IPS-15b (cell line): Measurements from ENCODE around the gene TNRC6C.
"Not testable (repeated sequence)": the region's sequence is repeated elsewhere in the genome, so short reads cannot be mapped to it uniquely, and the experiment has no call there.

ENCODE experiments used
- H3K27me3 ChIP-seq: one replicate; pipeline ENCODE4 v1.6.1; 2013; ENCODE audit warnings: low read length; ENCODE audit not compliant: control insufficient read depth, insufficient read depth
- H3K36me3 ChIP-seq: one replicate; pipeline ENCODE4 v1.6.1; 2013; ENCODE audit warnings: low read length; ENCODE audit not compliant: control insufficient read depth, insufficient read depth
- H3K4me1 ChIP-seq: one replicate; pipeline ENCODE4 v1.6.1; 2013; ENCODE audit warnings: mild to moderate bottlenecking, low read length; ENCODE audit not compliant: control insufficient read depth, insufficient read depth
- H3K4me3 ChIP-seq: one replicate; pipeline ENCODE4 v1.5.1; 2013; ENCODE audit warnings: low read depth, low read length
- H3K9ac ChIP-seq: one replicate; pipeline ENCODE4 v1.6.1; 2013; ENCODE audit warnings: low read depth, mild to moderate bottlenecking, low read length
- H3K9me3 ChIP-seq: one replicate; pipeline ENCODE4 v1.6.1; 2013; ENCODE audit warnings: mild to moderate bottlenecking, low read length; ENCODE audit not compliant: control insufficient read depth, insufficient read depth

Gene TNRC6C

DNA sequence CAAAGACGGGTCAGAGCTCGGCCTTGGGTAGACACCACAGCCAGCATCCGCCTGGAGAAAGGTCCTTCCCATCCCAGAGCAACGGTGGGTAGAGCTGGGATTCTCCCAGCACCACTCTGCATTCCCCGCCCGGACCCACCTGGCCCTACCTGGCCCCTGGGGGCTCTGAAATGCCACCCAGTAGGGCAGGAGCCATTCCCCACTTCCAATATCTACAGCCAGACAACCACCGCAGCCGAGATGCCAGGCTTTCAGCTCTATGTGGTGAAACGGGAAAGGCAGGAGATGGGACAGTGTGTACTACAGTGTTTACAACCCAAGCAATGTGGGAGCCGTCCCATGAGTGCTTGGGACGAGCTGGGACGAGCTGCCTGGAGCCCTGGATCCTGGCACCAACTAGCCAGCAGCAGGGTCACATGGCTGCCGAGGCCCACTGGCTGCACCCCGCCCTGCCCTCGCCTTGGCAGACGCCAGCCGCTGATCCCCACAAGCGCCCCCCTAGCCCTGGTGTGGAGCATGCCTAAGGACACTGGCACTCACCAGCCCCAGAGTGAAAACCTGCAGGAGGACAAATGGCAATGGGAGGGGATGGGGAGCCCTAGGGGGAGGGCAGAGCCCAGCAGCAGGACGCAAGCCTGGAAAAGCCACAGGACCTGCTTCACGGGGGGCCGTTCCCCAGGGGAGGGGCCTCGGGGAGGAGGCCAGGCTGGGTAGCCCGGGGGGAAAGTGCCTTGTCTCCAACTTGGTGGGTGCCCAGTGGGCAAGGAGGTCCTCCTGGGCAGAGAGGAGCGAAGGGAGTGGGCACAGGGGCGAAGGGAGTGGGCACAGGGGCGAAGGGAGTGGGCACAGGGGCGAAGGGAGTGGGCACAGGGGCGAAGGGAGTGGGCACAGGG, 156.6 kb downstream of the TNRC6C start:
- Histone ChIP-seq H3K4me3 (no peak overlapping the region), H3K4me1 (no peaks in the 10 kb centered on the region), H3K9me3 (no peaks in the 10 kb centered on the region), H3K27me3 (no peaks in the 10 kb centered on the region), H3K36me3 (peaks cover 19% of the 10 kb centered on the region), H3K9ac (no peak overlapping the region)

DNA sequence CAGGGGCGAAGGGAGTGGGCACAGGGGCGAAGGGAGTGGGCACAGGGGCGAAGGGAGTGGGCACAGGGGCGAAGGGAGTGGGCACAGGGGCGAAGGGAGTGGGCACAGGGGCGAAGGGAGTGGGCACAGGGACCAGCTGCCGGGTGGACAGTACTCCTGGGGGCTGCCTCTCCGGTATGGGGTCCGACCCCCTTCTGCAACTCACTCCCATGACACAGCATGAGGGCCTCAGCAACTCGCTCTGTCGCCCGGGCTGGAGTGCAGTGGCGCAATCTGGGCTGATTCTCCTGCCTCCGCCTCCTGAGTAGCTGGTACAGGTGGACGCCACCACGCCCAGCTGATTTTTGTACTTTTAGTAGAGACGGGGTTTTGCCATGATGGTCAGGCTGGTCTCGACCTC, 157.3 kb downstream of the TNRC6C start:
- H3K9me3 ChIP-seq, H3K4me1 ChIP-seq, H3K9ac ChIP-seq, H3K4me3 ChIP-seq, H3K27me3 ChIP-seq: not testable (repeated sequence)
- H3K36me3 ChIP-seq: peaks cover 16% of the 10 kb centered on the region

DNA sequence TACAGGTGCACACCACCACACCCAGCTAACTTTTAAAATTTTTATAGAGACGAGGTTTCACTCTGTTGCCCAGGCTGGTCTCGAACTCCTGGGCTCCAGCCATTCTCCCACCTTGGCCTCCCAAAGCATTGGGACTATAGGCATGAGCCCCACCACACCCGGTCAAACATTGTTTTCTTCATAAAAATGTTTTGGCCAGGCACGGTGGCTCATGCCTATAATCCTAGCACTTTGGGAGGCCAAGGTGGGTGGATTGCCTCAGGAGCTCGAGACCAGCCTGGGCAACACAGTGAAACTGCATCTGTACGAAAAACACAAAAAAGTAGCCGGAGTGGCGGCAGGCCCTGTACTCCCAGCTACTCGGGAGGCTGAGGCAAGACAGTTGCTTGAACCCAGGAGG, 157.9 kb downstream of the TNRC6C start:
- H3K4me3 ChIP-seq: no peak overlapping the region
- H3K4me1 ChIP-seq: no peaks in the 10 kb centered on the region
- no peaks in the 10 kb centered on the region for H3K9me3 ChIP-seq
- H3K9ac ChIP-seq: no peak overlapping the region
- no peaks in the 10 kb centered on the region for H3K27me3 ChIP-seq
- peaks cover 19% of the 10 kb centered on the region for H3K36me3 ChIP-seq

DNA sequence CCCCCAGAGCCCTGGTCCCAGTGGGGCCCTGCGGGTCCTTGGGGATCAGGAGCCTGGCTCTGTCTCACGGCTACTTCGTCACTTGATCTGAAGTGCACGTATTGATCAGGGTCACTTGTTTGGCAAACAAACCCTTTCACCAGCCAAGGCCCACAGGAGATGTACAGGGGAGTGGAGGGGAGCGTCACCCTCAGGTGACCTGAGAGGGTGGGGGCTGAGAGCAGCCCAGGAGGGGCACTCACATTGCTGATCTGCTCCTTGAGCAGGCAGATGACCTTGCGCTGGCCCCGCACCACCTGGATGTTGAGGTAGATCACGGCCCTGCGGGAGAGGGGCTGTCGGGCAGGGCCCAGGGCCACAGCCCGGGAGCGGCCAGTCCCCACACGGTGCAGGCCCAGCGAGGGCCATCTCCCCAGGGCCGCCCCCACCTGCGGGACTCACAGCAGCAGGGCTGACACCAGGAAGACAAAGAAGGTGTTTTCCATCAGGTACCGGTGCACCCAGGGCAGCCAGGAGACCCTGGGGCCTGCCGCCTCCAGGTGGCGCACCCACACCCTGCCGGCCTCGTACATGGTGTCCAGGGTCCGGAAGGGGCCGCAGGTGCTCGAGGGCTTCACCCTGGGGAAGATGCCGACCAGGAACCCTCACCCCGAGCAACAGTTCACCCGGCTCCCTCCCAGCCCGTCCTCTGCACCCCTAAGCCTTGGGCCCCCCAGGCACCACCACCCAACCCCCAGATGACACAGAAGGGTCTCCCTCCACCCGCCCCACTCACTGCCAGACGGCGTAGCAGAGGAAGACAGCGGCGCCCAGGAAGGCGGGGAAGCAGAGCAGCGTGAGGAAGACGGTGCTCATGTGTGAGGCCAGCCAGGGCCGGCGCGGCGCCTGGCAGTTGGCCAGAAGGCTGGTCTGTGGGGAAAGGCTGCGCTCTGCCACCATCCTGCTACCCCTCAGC, 158.8 kb downstream of the TNRC6C start:
- Histone ChIP-seq H3K36me3 (peaks cover 22% of the 10 kb centered on the region), H3K9ac (no peak overlapping the region), H3K27me3 (no peaks in the 10 kb centered on the region), H3K4me3 (no peak overlapping the region), H3K9me3 (no peaks in the 10 kb centered on the region), H3K4me1 (no peaks in the 10 kb centered on the region)

DNA sequence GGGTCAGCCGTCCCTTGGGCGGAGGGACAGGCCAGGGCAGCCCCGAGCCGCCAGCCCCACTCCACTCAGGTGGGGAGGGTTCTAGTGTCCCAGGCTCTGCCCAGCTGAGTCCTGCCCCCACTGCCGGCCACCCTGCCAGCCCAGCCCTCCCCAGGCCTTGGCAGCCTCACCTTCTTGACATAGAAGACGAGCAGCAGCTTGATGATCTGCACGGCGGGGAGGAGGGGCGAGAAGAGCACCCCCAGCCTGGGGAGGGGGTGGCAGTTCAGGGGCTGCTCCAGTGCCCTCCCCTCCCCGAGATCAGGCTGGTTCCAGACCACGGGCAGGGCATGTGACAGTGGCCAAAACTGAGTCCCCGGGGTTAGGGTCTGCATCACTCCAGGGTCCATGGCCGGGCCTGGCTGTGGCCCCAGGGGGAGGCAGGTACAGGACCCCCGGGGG, 160.3 kb downstream of the TNRC6C start:
- no peaks in the 10 kb centered on the region for H3K4me1 ChIP-seq
- no peaks in the 10 kb centered on the region for H3K27me3 ChIP-seq
- H3K9me3 ChIP-seq: no peaks in the 10 kb centered on the region
- H3K36me3 ChIP-seq: peaks cover 36% of the 10 kb centered on the region
- no peak overlapping the region for H3K4me3 ChIP-seq
- H3K9ac ChIP-seq: no peak overlapping the region

DNA sequence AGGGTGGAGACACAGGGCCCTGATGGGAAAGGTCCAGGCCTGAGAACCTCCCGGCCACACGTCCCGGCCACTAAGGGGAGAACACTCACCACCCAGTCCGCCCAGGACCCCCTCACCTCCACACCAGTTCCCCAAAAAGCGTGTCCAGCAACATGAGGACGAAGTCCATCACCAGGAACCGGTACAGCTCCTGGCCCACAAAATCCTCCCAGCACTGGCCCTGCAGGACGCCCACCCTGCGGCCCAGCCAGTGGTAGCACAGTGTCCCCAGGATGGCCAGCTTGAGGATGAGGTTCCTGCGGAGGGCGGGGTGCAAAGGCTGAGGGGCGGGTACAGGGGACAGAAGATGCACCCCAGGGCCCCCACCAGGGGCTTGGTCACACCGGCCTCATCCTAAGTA, 162.0 kb downstream of the TNRC6C start:
- no peak overlapping the region for H3K4me3 ChIP-seq
- H3K36me3 ChIP-seq: peaks cover 33% of the 10 kb centered on the region
- H3K9ac ChIP-seq: no peak overlapping the region
- no peaks in the 10 kb centered on the region for H3K4me1 ChIP-seq
- H3K9me3 ChIP-seq: no peaks in the 10 kb centered on the region
- no peaks in the 10 kb centered on the region for H3K27me3 ChIP-seq

DNA sequence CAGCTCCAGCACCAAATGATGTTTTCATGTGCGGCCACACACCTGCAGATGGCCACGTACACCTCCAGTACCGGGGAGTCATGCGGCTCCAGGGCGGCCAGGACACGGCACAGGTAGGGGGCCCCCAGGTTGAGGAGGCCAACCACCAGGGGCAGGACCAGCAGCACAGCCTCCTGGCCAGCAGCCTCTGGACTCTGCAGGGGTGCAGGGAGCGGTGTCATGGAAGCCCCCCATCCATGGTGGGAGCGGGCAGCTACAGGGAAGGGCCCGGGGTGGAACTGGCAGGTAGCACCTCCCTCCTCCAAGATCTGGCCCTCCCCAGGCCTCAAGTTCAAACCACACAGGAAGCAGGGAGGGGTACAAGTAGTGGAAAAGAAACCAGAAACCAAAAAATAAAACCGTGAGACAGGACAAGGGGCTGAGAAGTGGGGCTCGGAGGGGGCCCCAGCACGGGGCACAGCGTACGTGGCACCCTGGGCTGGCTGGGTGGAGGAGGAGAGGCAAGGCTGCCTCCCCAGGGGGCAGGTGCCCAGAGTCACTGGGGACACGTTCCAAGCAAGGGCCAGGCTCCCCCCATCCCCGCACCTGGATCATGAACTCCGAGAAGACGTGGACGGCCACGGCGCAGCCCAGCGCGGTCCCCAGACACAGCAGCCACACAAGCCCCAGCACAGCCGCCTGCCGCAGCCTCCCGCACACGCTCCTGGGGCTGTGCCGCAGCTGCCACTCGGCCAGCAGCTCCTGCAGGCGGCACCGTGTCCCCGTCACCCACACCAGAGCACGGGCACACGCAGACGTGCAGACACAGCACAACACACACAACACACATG, 162.7 kb downstream of the TNRC6C start:
- H3K4me3 ChIP-seq: no peak overlapping the region
- H3K4me1 ChIP-seq: no peaks in the 10 kb centered on the region
- no peak overlapping the region for H3K9ac ChIP-seq

DNA sequence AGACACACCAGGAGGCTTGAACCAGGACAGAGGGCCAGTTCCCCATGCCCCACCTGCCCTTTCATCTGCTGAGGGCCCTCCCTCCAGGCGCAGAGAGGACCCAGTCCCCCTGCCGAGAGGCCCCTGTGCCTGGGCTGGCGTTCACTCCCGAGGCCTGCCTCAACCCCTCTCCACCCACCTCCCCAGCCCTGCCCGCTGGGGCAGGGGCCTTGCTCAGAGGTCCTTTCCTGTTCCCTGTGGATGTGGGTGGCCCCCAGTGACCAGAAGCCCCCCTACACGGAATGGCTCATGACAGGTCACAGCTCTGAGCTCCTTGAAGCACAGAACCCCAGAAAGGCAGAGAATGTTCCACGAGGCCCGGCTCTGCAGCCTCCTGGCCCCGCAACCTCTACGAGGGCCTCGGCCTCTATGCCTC, 163.3 kb downstream of the TNRC6C start:
- H3K4me3 ChIP-seq: no peak overlapping the region
- H3K4me1 ChIP-seq: no peaks in the 10 kb centered on the region
- H3K9me3 ChIP-seq: no peaks in the 10 kb centered on the region
- H3K36me3 ChIP-seq: peaks cover 36% of the 10 kb centered on the region
- no peak overlapping the region for H3K9ac ChIP-seq
- no peaks in the 10 kb centered on the region for H3K27me3 ChIP-seq

More for the DNA sequence above, 162.7 kb downstream of the TNRC6C start:
- no peaks in the 10 kb centered on the region for H3K27me3 ChIP-seq
- H3K36me3 ChIP-seq: peaks cover 36% of the 10 kb centered on the region
- H3K9me3 ChIP-seq: no peaks in the 10 kb centered on the region

DNA sequence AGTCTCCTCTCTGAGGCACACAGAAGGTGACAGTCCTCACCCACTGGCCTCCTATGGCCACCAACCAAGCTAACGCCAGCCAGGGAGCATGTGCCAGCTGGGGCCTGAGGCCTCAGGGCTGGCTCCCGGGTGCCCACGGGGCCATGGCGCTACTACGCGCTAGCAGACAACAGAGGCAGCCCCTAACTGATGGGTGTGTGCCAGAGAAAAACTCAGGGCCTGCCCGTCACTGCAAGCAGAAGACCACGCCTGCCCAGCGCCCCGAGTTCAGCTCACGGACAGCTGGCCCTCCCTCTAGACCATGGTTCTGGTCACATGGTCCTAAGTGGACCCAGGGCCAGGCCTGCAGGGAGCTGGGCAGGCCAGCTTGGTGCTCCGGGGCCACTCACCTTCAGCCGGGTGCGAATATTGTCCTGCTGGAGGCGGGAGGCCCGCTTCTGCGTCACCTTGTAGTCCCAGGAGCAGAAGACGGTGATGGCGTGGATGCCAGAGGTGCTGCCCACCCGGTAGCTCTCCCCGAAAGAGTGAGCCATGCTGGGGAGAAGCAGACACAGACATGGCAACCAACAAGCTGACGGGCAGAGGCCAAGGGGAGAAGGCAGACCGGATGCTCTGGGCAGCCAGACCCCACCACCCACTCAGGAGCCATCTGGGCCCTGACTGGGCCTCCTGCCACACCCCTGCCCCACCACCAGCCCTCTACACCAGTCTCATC, 163.9 kb downstream of the TNRC6C start:
- H3K36me3 ChIP-seq: peaks cover 36% of the 10 kb centered on the region
- peaks cover 4% of the 10 kb centered on the region for H3K4me1 ChIP-seq
- H3K4me3 ChIP-seq: no peak overlapping the region
- no peaks in the 10 kb centered on the region for H3K27me3 ChIP-seq
- H3K9ac ChIP-seq: no peak overlapping the region
- no peaks in the 10 kb centered on the region for H3K9me3 ChIP-seq

DNA sequence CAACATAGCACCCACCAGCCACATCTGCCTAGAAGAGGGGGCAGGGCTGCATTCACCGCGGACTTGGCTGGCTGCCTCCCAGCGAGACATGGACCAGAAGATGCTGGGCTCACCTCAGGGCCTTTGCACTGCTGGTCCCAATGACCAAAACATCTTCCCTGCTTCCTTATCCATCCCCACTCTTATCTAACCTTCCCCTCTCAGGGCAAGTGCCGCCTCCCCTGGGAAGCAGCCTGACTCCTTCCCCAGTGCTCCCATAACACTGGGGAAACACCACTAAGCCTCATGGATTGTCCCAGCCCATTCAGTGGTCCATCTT, 164.4 kb downstream of the TNRC6C start:
- peaks cover 36% of the 10 kb centered on the region for H3K36me3 ChIP-seq
- H3K9me3 ChIP-seq: no peaks in the 10 kb centered on the region
- no peak overlapping the region for H3K4me3 ChIP-seq
- peaks cover 4% of the 10 kb centered on the region for H3K4me1 ChIP-seq
- no peak overlapping the region for H3K9ac ChIP-seq
- H3K27me3 ChIP-seq: no peaks in the 10 kb centered on the region
